GM06990 (cell line): Measurements from ENCODE around the gene ZNF280C.

Experiments used
- DNase-seq: peaks from one replicate; pipeline ENCODE4 v3.0.0-alpha.2; 2011; ENCODE audit not compliant: insufficient read length; ENCODE audit errors: extremely low read depth
- H3K27me3 ChIP-seq: replicated peaks from 2 replicates; pipeline ENCODE4 v1.6.0; 2011; ENCODE audit warnings: low read length; ENCODE audit not compliant: control insufficient read depth, insufficient read depth
- H3K36me3 ChIP-seq: 2 replicates; pipeline ENCODE4 v1.5.1; 2011; ENCODE audit warnings: low read length; ENCODE audit not compliant: control insufficient read depth, insufficient read depth
- H3K4me3 ChIP-seq: replicated peaks from 2 replicates; pipeline ENCODE4 v1.5.1; 2011; ENCODE audit warnings: low read depth, mild to moderate bottlenecking, control low read depth, low read length
- TF ChIP-seq, protein P1 (sequence below): IDR thresholded peaks from 2 replicates; pipeline ENCODE4 v1.5.1; 2011; ENCODE audit warnings: low read length, control low read depth, mild to moderate bottlenecking, inconsistent platforms; ENCODE audit not compliant: insufficient read depth, poor library complexity, severe bottlenecking

The ZNF280C gene

DNA sequence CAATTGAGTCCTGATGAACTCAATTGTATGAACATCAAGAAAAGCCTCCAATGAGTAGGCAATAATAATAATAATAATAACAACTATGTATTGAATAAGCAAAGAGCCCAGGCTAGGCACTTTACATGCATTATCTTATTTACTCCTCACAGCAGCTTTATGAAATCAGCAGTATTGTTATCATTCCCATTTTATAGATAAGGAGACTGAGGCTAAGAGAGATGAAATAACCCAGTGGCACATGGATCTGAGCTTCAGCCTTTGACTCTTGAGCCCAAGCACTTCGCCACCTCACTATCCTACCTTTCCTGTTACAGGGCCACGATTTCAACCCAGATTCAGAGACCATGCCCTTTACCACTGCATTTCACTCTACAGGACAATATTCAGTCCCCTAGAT is 93.8 kb downstream of the ZNF280C start:
- Histone ChIP-seq H3K4me3 (no peak overlapping the region), H3K27me3 (no peaks in the 10 kb centered on the region), H3K36me3 (no peaks in the 10 kb centered on the region)
- TF ChIP-seq, protein P1, sequence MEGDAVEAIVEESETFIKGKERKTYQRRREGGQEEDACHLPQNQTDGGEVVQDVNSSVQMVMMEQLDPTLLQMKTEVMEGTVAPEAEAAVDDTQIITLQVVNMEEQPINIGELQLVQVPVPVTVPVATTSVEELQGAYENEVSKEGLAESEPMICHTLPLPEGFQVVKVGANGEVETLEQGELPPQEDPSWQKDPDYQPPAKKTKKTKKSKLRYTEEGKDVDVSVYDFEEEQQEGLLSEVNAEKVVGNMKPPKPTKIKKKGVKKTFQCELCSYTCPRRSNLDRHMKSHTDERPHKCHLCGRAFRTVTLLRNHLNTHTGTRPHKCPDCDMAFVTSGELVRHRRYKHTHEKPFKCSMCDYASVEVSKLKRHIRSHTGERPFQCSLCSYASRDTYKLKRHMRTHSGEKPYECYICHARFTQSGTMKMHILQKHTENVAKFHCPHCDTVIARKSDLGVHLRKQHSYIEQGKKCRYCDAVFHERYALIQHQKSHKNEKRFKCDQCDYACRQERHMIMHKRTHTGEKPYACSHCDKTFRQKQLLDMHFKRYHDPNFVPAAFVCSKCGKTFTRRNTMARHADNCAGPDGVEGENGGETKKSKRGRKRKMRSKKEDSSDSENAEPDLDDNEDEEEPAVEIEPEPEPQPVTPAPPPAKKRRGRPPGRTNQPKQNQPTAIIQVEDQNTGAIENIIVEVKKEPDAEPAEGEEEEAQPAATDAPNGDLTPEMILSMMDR = no peak
- DNase-seq = no peak

DNA sequence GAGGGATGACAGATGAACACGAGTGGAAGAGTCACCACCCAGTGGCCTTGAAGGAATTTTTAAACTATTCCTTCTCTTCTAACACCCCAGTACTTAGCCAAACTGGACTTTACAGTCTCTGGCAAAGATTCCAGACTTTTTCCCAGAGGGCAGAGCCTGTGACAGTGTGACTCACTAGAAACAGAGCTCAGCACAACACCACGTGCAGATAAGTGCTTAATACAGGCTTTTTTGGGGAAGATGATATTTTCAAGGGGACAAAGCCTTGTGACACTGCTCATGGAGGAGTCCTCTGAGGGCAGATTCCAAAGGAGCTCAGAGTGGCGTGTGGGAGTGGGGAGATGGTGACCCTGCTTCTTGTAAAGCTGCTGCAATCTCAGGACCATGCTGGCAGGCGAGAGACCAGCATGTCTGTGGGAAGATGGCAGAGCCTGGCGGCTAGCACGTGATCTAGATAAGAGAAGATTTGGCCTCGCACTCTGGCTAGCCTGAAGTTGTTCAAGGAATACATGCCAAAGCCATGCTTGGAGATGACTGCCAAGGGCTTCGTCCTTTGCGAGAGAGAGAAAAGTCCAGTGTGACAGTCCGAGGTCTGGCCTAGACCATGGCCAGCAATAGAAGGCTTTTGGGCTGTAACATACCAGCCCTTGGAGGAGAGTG is 94.5 kb downstream of the ZNF280C start:
- H3K4me3 ChIP-seq = no peak overlapping the region
- no peaks in the 10 kb centered on the region for H3K27me3 ChIP-seq
- TF ChIP-seq, protein P1 = no peak
- no peak for DNase-seq
- no peaks in the 10 kb centered on the region for H3K36me3 ChIP-seq

DNA sequence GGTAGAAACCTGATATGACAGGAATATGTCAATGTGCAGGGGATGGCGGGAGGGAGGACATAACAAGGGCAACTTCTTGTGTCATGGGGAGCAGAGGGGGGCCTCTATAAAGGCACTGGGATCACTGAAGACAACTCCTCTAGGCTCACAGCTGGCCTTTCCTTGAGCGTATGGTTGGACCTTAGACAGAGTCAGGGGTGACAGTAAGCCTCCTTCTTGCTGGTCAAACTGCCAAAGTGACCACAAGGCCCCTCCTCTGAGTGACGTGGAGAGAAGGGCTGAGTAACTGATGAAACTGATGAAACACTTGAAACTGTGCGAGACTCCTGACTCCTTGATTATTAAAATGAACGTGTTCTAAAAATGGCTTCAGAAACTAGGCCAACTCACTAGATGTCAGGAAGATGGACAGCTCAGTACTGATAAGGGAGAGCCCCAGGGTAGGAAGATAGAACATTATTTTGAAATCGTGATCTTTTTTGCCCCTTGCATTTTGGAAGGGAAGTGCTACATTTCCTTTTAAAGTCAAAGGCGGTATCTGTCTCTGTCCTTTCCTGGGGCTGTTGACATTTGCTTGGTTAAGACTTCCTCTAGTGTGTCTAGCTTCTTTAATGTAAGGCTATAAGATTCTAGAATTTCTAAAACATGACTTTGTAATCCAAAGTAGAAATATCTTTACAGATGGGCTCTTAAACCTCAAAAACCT is 95.4 kb downstream of the ZNF280C start:
- Histone ChIP-seq H3K4me3 (peak overlapping the region; percentile 67), H3K36me3 (no peaks in the 10 kb centered on the region), H3K27me3 (no peaks in the 10 kb centered on the region)
- TF ChIP-seq, protein P1 = no peak
- no peak for DNase-seq

DNA sequence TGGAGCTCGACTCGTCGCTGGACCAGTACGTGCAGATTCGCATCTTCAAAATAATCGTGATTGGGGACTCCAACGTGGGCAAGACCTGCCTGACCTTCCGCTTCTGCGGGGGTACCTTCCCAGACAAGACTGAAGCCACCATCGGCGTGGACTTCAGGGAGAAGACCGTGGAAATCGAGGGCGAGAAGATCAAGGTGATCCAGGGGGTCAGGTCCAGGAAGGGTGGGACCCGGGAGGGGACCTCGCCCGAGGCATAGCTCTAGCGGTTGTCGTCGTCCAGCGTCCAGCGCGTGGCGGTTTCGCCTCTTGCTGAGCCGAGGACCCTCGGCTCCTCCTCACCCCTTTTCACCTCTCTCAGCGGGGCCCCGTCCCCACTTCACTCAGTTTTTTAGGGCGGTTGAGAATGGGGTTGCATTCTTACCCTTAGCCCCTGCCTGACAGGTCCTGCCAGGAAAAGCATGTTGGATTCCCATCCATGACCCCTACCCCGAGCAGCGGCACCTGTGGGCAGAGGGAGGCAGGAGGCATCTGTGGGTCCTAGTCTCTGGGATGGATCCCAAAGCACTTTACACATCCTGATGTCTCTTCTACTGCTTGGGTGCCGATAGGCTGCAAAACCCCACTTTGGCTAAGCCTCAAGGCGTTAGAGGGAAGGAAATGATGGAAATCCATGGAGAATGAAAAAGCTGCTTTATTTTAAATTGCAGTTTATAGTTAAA is 96.4 kb downstream of the ZNF280C start:
- Histone ChIP-seq H3K4me3 (peak overlapping the region; percentile 67), H3K36me3 (no peaks in the 10 kb centered on the region), H3K27me3 (no peaks in the 10 kb centered on the region)
- TF ChIP-seq, protein P1 = no peak
- DNase-seq = no peak

DNA sequence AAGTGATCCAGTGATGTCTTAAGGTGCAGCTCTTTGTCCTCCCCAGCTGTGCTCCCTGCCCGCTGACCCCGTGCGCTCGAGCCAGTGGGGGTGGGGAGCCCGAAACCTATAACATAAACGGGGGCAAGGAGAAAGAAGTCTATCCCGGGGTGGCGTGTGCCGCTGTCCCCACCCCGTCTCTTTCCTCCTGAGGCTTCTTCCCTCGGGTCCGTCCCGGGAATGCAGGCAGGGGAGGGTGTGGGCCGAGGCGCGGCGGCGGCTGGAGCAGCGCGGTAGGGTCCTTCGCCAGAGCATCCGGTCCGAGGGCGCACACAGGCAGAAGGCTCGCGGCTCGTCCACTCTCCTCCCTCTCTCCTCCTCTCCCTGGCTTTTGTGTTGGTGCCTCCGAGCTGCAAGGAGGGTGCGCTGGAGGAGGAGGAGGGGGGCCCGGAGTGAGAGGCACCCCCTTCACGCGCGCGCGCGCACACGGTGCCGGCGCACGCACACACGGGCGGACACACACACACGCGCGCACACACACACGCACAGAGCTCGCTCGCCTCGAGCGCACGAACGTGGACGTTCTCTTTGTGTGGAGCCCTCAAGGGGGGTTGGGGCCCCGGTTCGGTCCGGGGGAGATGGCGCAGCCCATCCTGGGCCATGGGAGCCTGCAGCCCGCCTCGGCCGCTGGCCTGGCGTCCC is 97.1 kb downstream of the ZNF280C start, which contains the start of gene RAB33A:
TSS of gene RAB33A (plus strand) at position 517 of the 681 bp plus-strand sequence. CDS start at position 618, 101 bp downstream.
- Histone ChIP-seq H3K4me3 (peak within 1 kb of the TSS; percentile 67), H3K27me3 (no peaks in the 10 kb centered on the region), H3K36me3 (no peaks in the 10 kb centered on the region)
- peak; percentile 74 for DNase-seq
- TF ChIP-seq, protein P1 = no peak
